ENCODE results near the gene ARHGDIB. TPM values are rescaled to one million over a fixed set of nuclear protein-coding genes. Genes with fewer than 3 reads are reported as not detected.

The ARHGDIB gene
- total RNA-seq, 2 experiments from 2014 or later: 569 to 737 TPM

- Histone ChIP-seq H3K9me2 (ENCODE audit: insufficient read depth, low read length) (no peaks in the 10 kb centered on the region), H3K9me3 (ENCODE audit: low read length) (no peaks in the 10 kb centered on the region), H3K4me2 (ENCODE audit: low read length) (no peak overlapping the region), H3K36me3 (ENCODE audit: insufficient read depth, low read length) (peaks cover 13% of the 10 kb centered on the region), H3K4me3 (ENCODE audit: low read depth, low read length, poor library complexity, severe bottlenecking) (no peak overlapping the region), H3K79me2 (ENCODE audit: insufficient read depth, low read depth, low read length) (no peaks in the 10 kb centered on the region), H3K27ac (ENCODE audit: low read depth, low read length, poor library complexity, severe bottlenecking) (no peak overlapping the region), H4K20me1 (ENCODE audit: insufficient read depth, low read length) (no peaks in the 10 kb centered on the region), H2AFZ (ENCODE audit: low read length) (no peak overlapping the region), H3K4me1 (ENCODE audit: insufficient read depth, low read length, poor library complexity, severe bottlenecking) (peaks cover 5% of the 10 kb centered on the region)
- DNase-seq (ENCODE audit: low spot score): no peak
- intact Hi-C loops (cut with micrococcal nuclease; ENCODE audit: unreplicated experiment): no loop called here
- no peak for TF ChIP-seq CTCF (conservative IDR thresholded peaks at IDR 0.05; ENCODE audit: low read length)
- no peak for TF ChIP-seq EZH2phosphoT487 (IDR thresholded peaks at IDR 0.05; ENCODE audit: borderline replicate concordance, low read depth, low read length)
- CTCF ChIA-PET (ENCODE audit: unreplicated experiment): no interaction called here
- POLR2A ChIA-PET: interaction anchor here (0.7 to 1.2 kb wide), 3 partner anchors 9 to 71 kb away, joined by 3 to 4 read pairs (median 3); no protein-coding TSS in a partner anchor
- BruUV-seq (replicated peaks): no TSS peak
These were observed 32.5 kb downstream of the ARHGDIB start for GRCh38 chr12:14928931-14929330.

- no peaks in the 10 kb centered on the region for H3K9me3 ChIP-seq (ENCODE audit: low read length)
- H3K36me3 ChIP-seq (ENCODE audit: insufficient read depth, low read length): no peaks in the 10 kb centered on the region; the same call in 1 of the 2 replicates
- H3K4me2 ChIP-seq (ENCODE audit: low read length): no peak overlapping the region
- no peak overlapping the region for H3K4me3 ChIP-seq (ENCODE audit: low read depth, low read length, poor library complexity, severe bottlenecking)
- no peak overlapping the region for H2AFZ ChIP-seq (ENCODE audit: low read length)
- no TSS peak for BruUV-seq (replicated peaks)
- no peaks in the 10 kb centered on the region for H3K79me2 ChIP-seq (ENCODE audit: insufficient read depth, low read depth, low read length)
- H3K4me1 ChIP-seq (ENCODE audit: insufficient read depth, low read length, poor library complexity, severe bottlenecking): peaks cover 5% of the 10 kb centered on the region
- H3K9me2 ChIP-seq (ENCODE audit: insufficient read depth, low read length): no peaks in the 10 kb centered on the region
- intact Hi-C loops (cut with micrococcal nuclease; ENCODE audit: unreplicated experiment): no loop called here
- H4K20me1 ChIP-seq (ENCODE audit: insufficient read depth, low read length): no peaks in the 10 kb centered on the region
- no peak for TF ChIP-seq CTCF (conservative IDR thresholded peaks at IDR 0.05; ENCODE audit: low read length)
- TF ChIP-seq EZH2phosphoT487 (IDR thresholded peaks at IDR 0.05; ENCODE audit: borderline replicate concordance, low read depth, low read length): no peak
- H3K27ac ChIP-seq (ENCODE audit: low read depth, low read length, poor library complexity, severe bottlenecking): no peak overlapping the region
- no peak for DNase-seq (ENCODE audit: low spot score)
- ChIA-PET POLR2A (interaction anchor here (0.9 to 1.2 kb wide), 5 partner anchors 10 to 76 kb away, joined by 3 read pairs; partner anchors contain the start of gene ARHGDIB), CTCF (ENCODE audit: unreplicated experiment) (no interaction called here)
These were observed 34.1 kb downstream of the ARHGDIB start for GRCh38 chr12:14927267-14927666.

GRCh38 chr12:14924541-14924940 is 36.9 kb downstream of the ARHGDIB start:
- intact Hi-C loops (cut with micrococcal nuclease; ENCODE audit: unreplicated experiment): no loop called here

More at GRCh38 chr12:14924541-14924940, 36.9 kb downstream of the ARHGDIB start:
- Histone ChIP-seq H3K9me2 (ENCODE audit: insufficient read depth, low read length) (no peaks in the 10 kb centered on the region), H3K4me3 (ENCODE audit: low read depth, low read length, poor library complexity, severe bottlenecking) (no peak overlapping the region), H2AFZ (ENCODE audit: low read length) (no peak overlapping the region), H3K4me1 (ENCODE audit: insufficient read depth, low read length, poor library complexity, severe bottlenecking) (peaks cover 16% of the 10 kb centered on the region), H3K36me3 (ENCODE audit: insufficient read depth, low read length) (peaks cover 5% of the 10 kb centered on the region; the same call in 1 of the 2 replicates), H3K27ac (ENCODE audit: low read depth, low read length, poor library complexity, severe bottlenecking) (no peak overlapping the region), H3K9me3 (ENCODE audit: low read length) (no peaks in the 10 kb centered on the region), H3K4me2 (ENCODE audit: low read length) (no peak overlapping the region), H4K20me1 (ENCODE audit: insufficient read depth, low read length) (no peaks in the 10 kb centered on the region), H3K79me2 (ENCODE audit: insufficient read depth, low read depth, low read length) (no peaks in the 10 kb centered on the region)
- ChIA-PET POLR2A (interaction anchor here (1.1 kb wide), 1 partner anchor 11 kb away, joined by 4 read pairs; no protein-coding TSS in a partner anchor), CTCF (ENCODE audit: unreplicated experiment) (no interaction called here)
- TF ChIP-seq CTCF (conservative IDR thresholded peaks at IDR 0.05; ENCODE audit: low read length) (no peak), EZH2phosphoT487 (IDR thresholded peaks at IDR 0.05; ENCODE audit: borderline replicate concordance, low read depth, low read length) (no peak)
- no peak for DNase-seq (ENCODE audit: low spot score)
- no TSS peak for BruUV-seq (replicated peaks)

Data from OCI-LY7 (cell line).